ENCODE measurements around the gene IRF7.

The IRF7 gene

GRCh38 chr11:640021-640706 lies 24.4 kb upstream of the IRF7 start:
- no peak for DNase-seq (ENCODE audit: low read depth, low spot score)

GRCh38 chr11:639332-639955 lies 23.7 kb upstream of the IRF7 start:
- no peak for DNase-seq (ENCODE audit: low read depth, low spot score)

GRCh38 chr11:638631-639331 lies 23.0 kb upstream of the IRF7 start:
- DNase-seq (ENCODE audit: low read depth, low spot score) = no peak

- DNase-seq (ENCODE audit: low read depth, low spot score) = no peak
Observed at GRCh38 chr11:637593-638521, 22.1 kb upstream of the IRF7 start.

- no peak for DNase-seq (ENCODE audit: low read depth, low spot score)
Observed at GRCh38 chr11:637333-637592, 21.5 kb upstream of the IRF7 start.

- no peak for DNase-seq (ENCODE audit: low read depth, low spot score)
Observed at GRCh38 chr11:636511-637332, 21.0 kb upstream of the IRF7 start, which contains the start of gene DRD4. Gene DRD4 (plus strand): TSS chr11:637269. CDS start chr11:637305, 36 bp downstream.

GRCh38 chr11:635945-636510 lies 20.3 kb upstream of the IRF7 start:
- DNase-seq (ENCODE audit: low read depth, low spot score) = no peak

GRCh38 chr11:630871-631270 lies 15.1 kb upstream of the IRF7 start:
- DNase-seq (ENCODE audit: low read depth, low spot score) = no peak

GRCh38 chr11:629237-629583 lies 13.5 kb upstream of the IRF7 start:
- no peak for DNase-seq (ENCODE audit: low read depth, low spot score)

GRCh38 chr11:628056-628455 lies 12.3 kb upstream of the IRF7 start:
- no peak for DNase-seq (ENCODE audit: low read depth, low spot score)

GRCh38 chr11:627308-627576 lies 11.5 kb upstream of the IRF7 start:
- DNase-seq (ENCODE audit: low read depth, low spot score) = no peak

- no peak for DNase-seq (ENCODE audit: low read depth, low spot score)
Observed at GRCh38 chr11:626475-627307, 10.9 kb upstream of the IRF7 start, which contains the start of gene SCT. Gene SCT (minus strand): TSS chr11:627181. CDS start chr11:627143, 38 bp downstream.

- no peak for DNase-seq (ENCODE audit: low read depth, low spot score)
Observed at GRCh38 chr11:625636-626268, 10.0 kb upstream of the IRF7 start.

- no peak for DNase-seq (ENCODE audit: low read depth, low spot score)
Observed at GRCh38 chr11:624705-625635, 9.2 kb upstream of the IRF7 start, which contains the start of gene CDHR5. Gene CDHR5 (minus strand): TSS chr11:624955. CDS start chr11:624902, 53 bp downstream.

GRCh38 chr11:623999-624704 lies 8.4 kb upstream of the IRF7 start:
- DNase-seq (ENCODE audit: low read depth, low spot score) = no peak

- DNase-seq (ENCODE audit: low read depth, low spot score) = no peak
Observed at GRCh38 chr11:623349-623869, 7.7 kb upstream of the IRF7 start.

GRCh38 chr11:621838-622237 lies 6.1 kb upstream of the IRF7 start:
- DNase-seq (ENCODE audit: low read depth, low spot score) = no peak
